GM12801 (cell line): ENCODE measurements around the gene MMP20.

ENCODE experiments used
- TF ChIP-seq, protein P1 (sequence below): IDR thresholded peaks from one replicate; pipeline ENCODE4 v1.5.1; 2011; ENCODE audit warnings: control low read depth; ENCODE audit not compliant: insufficient read length; ENCODE audit errors: extremely low read depth

MMP20 gene

DNA sequence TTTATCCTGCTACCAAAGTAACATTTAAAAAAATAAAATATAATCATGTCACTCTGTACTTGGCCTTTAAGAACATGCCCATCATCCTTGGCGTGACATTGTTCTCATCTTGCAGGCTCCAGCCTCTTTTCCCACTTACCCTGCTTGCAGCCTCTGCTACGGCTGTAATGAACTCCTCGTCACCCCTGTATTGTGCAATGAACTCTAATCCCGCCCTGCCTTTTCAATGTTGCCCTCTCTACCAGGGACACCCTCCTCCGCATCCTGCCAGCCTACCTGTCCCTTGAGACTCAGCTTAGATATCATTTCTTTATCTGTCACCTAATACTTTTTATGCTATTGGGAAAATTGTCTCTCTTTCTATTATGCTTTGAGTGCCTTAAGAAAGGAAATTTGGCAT, 12.6 kb upstream of the MMP20 start:
- TF ChIP-seq, protein P1, sequence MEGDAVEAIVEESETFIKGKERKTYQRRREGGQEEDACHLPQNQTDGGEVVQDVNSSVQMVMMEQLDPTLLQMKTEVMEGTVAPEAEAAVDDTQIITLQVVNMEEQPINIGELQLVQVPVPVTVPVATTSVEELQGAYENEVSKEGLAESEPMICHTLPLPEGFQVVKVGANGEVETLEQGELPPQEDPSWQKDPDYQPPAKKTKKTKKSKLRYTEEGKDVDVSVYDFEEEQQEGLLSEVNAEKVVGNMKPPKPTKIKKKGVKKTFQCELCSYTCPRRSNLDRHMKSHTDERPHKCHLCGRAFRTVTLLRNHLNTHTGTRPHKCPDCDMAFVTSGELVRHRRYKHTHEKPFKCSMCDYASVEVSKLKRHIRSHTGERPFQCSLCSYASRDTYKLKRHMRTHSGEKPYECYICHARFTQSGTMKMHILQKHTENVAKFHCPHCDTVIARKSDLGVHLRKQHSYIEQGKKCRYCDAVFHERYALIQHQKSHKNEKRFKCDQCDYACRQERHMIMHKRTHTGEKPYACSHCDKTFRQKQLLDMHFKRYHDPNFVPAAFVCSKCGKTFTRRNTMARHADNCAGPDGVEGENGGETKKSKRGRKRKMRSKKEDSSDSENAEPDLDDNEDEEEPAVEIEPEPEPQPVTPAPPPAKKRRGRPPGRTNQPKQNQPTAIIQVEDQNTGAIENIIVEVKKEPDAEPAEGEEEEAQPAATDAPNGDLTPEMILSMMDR, result no peak

DNA sequence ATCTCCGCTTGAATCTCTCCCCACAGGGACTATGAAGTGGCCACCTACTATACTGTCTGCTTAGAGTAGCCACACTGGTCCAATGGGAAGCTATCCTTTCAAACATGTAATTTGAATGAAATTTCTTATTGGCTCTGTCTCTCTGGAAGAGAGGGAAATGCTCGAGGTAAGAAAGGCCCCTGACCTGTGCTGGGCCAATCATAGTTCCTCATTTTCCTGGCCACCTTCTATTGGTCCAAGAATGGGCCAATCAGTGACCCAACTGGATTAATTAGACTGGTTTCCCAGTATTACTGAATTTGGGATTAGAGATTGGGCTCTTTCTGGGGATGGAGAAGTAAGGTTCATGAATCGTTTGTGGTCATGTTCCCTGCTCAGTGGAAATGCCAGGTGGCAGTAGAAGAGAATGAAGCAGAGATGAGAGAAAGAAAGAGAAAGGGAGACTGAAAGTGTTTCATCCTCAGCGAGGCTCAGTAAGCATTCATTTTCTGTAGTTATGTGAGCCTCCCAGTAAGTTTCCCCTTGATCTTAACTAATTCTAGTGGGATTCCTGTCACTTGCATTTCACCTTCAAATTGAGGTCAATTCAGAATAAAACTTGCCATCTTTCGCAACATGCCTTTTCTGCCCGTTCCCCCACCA, 8.4 kb upstream of the MMP20 start:
- TF ChIP-seq, protein P1, result no peak

DNA sequence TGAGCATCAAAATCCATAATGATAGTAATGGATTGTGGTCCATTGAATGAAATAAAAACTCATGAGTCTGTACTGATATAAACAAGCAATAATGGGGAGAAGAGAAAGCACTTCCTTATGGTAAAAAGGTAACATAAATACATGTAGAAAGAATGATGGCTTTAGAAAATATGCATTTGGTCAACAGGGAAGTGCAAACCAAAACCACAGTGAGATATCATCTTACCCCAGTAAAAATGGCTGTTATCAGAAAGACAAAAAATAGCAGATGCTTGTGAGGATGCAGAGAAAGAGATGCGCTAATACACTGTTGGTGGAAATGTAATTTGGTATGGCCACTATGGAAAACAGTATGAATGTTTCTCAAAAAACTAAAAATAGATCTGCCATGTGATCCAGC, 6.9 kb upstream of the MMP20 start:
- TF ChIP-seq, protein P1, result no peak

DNA sequence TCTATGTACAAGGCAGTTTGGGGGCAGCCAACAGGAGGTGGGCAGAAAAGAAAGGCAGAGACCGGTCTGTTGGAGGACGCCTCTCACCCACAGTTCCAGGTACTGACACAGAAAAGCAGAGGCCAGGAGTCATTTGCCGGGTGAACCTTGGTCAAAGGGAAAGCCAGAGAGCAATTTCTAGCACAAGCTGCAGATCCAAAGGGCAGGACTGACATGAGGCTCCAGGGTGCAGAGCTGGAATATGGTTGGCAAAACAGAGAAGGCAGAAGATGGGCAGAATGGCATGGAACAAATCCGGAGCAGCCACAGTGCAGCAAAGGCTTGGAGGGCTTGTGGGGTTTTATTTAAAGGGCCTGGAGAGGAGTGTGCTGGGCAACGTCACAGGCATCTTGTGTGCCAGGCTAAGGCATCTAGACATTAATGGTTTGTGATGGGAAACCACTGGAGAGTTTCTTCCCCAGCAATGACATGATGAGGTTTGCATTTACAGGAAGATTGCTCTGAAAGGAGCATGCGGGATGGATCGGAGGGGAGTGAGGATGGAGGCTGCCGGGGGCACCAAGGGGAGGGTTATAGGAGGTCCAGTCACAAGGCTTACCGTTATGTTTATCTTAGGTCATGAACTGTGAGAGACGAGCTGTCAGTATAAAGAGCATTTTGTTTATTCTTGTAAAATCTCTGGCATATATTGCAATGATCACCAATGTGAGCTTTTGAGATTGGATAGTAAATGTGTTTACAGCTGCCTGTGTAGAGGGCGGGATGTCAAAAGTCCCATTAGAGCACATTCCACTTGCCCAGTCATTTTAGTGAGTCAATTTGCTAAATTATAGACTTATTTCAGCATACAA, 5.7 kb upstream of the MMP20 start:
- TF ChIP-seq, protein P1, result no peak

DNA sequence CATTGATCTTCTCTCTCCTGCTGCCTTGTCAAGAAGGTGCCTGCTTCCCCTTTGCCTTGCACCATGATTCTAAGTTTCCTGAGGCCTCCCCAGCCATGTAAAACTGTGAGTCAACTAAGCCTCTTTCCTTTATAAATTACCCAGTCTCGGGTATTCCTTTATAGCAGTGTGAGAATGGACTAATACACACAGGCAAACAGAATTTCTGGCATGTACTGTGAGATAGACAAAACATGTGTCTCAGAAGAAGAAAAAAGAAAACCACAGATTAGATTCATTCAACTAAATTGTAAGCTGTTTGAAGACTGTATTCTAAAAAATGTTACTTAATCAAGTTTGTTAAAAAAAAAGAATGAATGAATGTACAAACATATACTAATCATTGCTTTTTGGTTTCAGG, 1.5 kb upstream of the MMP20 start:
- TF ChIP-seq, protein P1, result no peak

DNA sequence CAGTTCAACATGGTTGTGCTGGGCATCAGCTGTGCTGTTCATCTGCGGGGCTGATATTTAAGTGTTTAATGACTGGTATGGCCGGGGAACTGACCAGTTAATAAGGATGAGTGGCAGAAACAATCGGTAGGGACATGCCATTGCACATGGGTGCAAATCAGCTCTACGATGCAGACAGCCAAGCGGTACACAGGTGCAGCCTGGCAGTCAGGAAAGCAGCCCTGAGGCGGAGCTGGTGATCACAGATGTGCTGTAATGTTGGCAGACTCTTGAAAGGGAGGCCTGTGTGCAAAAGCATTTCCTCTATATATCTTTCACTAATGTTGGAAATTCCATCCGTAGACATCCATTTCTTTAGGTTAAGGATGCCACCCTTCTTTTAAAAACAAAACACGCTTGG, 1.1 kb downstream of the MMP20 start:
- TF ChIP-seq, protein P1, result no peak

DNA sequence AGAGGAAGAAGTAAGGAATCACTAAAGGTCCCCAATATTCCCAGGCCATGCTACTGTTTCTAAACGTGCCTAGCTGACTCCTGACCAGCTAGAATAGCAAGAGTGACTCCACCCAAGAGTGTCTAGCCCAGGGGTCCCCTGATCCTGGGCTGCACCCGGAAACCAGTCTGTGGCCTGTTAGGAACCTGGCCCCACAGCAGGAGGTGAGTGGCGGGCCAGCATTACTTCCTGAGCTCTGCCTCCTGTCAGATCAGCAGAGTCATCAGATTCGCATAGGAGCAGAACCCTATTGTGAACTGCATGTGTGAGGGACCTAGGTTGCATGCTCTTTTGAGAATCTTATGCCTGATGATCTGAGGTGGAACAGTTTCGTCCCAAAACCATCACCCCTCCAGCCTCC, 2.0 kb downstream of the MMP20 start:
- TF ChIP-seq, protein P1, result no peak
